Right lobe of liver (tissue), 6 donors: ENCODE results near the gene ATF4. TPM values are rescaled to one million over a fixed set of nuclear protein-coding genes. Genes with fewer than 3 reads are reported as not detected.

ENCODE experiments used
- ATAC-seq, 4 donors: fragments of 200-7000 bp; cut with Tn5 transposase; one replicate each; pipeline ENCODE4 v1.9.1; 2020; ENCODE audit warnings: mild to moderate bottlenecking in 4 of 4, moderate library complexity in 4 of 4
- DNase-seq, 3 donors: peaks; one replicate each; pipeline ENCODE4 v3.0.0-alpha.2; 2020
- H3K27ac ChIP-seq, 3 donors: fragments of 200-600 bp; one replicate each; pipeline ENCODE4 v1.8.0; 2022
- H3K27me3 ChIP-seq, 2 donors: fragments of 200-600 bp; one replicate each; pipeline ENCODE4 v1.8.0; 2022
- H3K36me3 ChIP-seq, 4 donors: fragments of 200-600 bp; sonication (generic) in 1 of 4; one replicate each; pipeline versions ENCODE4 v1.5.1 to v1.8.0; 2017 to 2022; ENCODE audit warnings: control low read depth in 1 of 4
- H3K4me1 ChIP-seq, 4 donors: fragments of 200-600 bp; sonication (generic) in 1 of 4; one replicate each; pipeline versions ENCODE4 v1.5.1 to v1.8.0; 2017 to 2022; ENCODE audit warnings: control low read depth in 1 of 4
- H3K4me3 ChIP-seq, 3 donors: fragments of 200-600 bp; one replicate each; pipeline ENCODE4 v1.8.0; 2022
- H3K9me3 ChIP-seq, 4 donors: fragments of 200-600 bp; sonication (generic) in 1 of 4; one replicate each; pipeline versions ENCODE4 v1.5.1 to v1.8.0; 2017 to 2022; ENCODE audit warnings: control low read depth in 1 of 4
- POLR2A ChIP-seq: fragments of 450-650 bp; IDR thresholded peaks from one replicate; pipeline ENCODE4 v1.6.1; 2017; ENCODE audit warnings: antibody characterized with exemption, mild to moderate bottlenecking
- whole genome bisulfite sequencing: methylation state at CpG from one replicate; pipeline ENCODE4 v1.1.6; 2018; ENCODE audit warnings: low coverage, low lambda C conversion rate; ENCODE audit not compliant: insufficient coverage; ENCODE audit errors: missing lambda C conversion rate; 5-methylcytosine and 5-hydroxymethylcytosine counted together
- intact Hi-C, 2 donors: fragments of 100-400 bp; cut with DNase I; formaldehyde crosslinking; loops; one replicate each; pipeline versions ENCODE4 v1.11.2 to v1.14.1; 2022
- total RNA-seq, 6 experiments: library from RNA; depleted of rRNA in 2 of 6; stranded (reverse); fragments of >200 nt in 2 of 6; fragmentation: NEBNext Ultra II Directional in 3 of 6; extraction: Animal tissue kit (Norgen Biotek cat#: 25700) in 3 of 6; gene quantifications; one replicate each; pipeline versions ENCODE4 v1.1.0 to v1.2.4, GENCODE V29; 2016 to 2023
- TF ChIP-seq, protein P1 (sequence below), 4 donors: fragments of 200-600 bp in 3 of 4; fragments of 450-650 bp in 1 of 4; IDR thresholded peaks; one replicate each; pipeline versions ENCODE4 v1.5.1 to v1.8.0; 2016 to 2022; ENCODE audit warnings: antibody characterized with exemption in 4 of 4, mild to moderate bottlenecking in 2 of 4
- donor health status: DM: no; HTN: yes; CAD: no.
- donor health status: DM: no; HTN: no; CAD: no.
- donor health status: DM: no; HTN: no; CAD: no.
- donor health status: DM: no; HTN: yes; CAD: no.
- donor health status: DM: no; HTN: yes; CAD: no.

ATF4 gene
- total RNA-seq, 6 experiments from 2014 or later: 114 to 187 (median 157) TPM

DNA sequence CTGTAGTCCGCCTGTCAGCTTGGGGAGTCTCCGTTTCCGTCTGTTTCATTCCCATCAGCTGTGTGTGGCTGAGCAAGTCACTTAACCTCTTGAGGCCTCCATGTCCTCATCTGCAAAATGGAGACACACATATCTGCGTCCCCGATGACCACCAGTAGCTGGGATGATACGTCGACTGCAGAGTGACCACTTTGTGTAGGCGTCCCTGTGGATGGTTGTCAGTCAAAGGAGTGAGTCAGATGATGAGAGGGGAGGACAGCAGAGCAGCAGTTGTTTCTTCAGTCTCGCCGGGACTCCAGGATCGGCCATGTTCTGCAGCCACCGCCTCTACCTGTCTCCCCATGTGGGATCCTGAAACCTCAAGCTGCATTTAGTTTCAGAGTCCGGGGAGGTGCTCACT lies 43.7 kb upstream of the ATF4 start:
- WGBS: 72% methylated on average over 5 of the region's 13 CpGs
- ATAC-seq: no peak
- TF ChIP-seq, protein P1, sequence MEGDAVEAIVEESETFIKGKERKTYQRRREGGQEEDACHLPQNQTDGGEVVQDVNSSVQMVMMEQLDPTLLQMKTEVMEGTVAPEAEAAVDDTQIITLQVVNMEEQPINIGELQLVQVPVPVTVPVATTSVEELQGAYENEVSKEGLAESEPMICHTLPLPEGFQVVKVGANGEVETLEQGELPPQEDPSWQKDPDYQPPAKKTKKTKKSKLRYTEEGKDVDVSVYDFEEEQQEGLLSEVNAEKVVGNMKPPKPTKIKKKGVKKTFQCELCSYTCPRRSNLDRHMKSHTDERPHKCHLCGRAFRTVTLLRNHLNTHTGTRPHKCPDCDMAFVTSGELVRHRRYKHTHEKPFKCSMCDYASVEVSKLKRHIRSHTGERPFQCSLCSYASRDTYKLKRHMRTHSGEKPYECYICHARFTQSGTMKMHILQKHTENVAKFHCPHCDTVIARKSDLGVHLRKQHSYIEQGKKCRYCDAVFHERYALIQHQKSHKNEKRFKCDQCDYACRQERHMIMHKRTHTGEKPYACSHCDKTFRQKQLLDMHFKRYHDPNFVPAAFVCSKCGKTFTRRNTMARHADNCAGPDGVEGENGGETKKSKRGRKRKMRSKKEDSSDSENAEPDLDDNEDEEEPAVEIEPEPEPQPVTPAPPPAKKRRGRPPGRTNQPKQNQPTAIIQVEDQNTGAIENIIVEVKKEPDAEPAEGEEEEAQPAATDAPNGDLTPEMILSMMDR (IDR thresholded peaks at IDR 0.05): no peak
- no peak for TF ChIP-seq POLR2A
- no peak overlapping the region for H3K4me3 ChIP-seq
- H3K27me3 ChIP-seq: no peaks in the 10 kb centered on the region
- no peak for DNase-seq
- no peaks in the 10 kb centered on the region for H3K9me3 ChIP-seq
- no peak overlapping the region for H3K27ac ChIP-seq
- intact Hi-C loops: no loop called here
- peaks cover 0 to 4% (median 0%) of the 10 kb centered on the region in 4 donors for H3K4me1 ChIP-seq
- no peaks in the 10 kb centered on the region for H3K36me3 ChIP-seq

DNA sequence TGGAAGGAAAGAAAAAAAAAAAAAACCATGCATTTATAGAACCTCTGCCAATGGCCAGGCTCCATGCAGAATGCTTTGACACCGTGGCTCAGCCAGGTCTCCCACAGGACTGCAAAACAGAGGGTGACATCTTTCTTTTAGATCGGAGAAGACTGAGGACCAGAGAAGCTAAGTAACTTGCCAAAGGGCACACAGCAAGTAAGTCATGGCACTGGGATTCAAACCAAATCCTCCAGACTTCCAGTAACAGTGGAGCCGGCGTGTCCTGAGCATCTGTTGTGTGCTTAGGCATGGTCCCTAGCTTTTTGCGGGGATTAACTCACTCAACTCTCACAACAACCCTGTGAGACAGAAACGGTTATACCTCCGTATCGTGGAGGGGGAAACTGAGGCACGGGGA lies 42.8 kb upstream of the ATF4 start:
- Histone ChIP-seq H3K9me3 (no peaks in the 10 kb centered on the region), H3K36me3 (no peaks in the 10 kb centered on the region), H3K27me3 (no peaks in the 10 kb centered on the region), H3K4me1 (no peaks in the 10 kb centered on the region), H3K4me3 (no peak overlapping the region), H3K27ac (no peak overlapping the region)
- 51% methylated on average over 4 of the region's 9 CpGs for WGBS
- intact Hi-C loops: no loop called here
- ATAC-seq (no peak), DNase-seq (no peak)
- TF ChIP-seq, protein P1 (IDR thresholded peaks at IDR 0.05): no peak
- TF ChIP-seq POLR2A: no peak

DNA sequence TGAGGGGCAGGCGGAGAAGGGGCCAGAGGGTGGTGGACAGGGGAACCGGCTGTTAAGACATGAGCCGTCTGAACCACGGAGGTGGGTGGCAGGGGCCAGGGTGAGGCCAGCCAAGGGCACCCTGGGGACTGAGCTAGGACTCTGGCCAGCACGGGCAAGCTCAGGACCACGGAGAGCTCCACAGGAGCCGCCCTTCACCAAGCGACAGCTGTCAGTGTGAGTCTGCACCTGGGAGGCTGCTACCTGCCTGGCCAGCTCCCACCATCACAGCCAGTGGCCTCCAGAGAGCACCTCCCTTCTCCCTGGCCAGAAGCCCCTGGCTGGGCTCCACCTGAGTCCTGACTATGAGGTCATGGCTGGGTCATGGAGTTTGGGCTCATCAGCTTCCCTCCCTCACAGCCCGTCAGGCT lies 41.9 kb upstream of the ATF4 start:
- no peaks in the 10 kb centered on the region for H3K4me1 ChIP-seq
- intact Hi-C loops: no loop called here
- no peaks in the 10 kb centered on the region for H3K36me3 ChIP-seq
- no peak overlapping the region for H3K27ac ChIP-seq
- DNase-seq (peak in 1 of 3 donors; percentile 57), ATAC-seq (peak; percentile 53 to 79 (median 58))
- no peaks in the 10 kb centered on the region for H3K9me3 ChIP-seq
- 27% methylated on average over 3 of the region's 9 CpGs for WGBS
- no peak overlapping the region for H3K4me3 ChIP-seq
- no peaks in the 10 kb centered on the region for H3K27me3 ChIP-seq
- no peak for TF ChIP-seq POLR2A
- TF ChIP-seq, protein P1 (IDR thresholded peaks at IDR 0.05): no peak

DNA sequence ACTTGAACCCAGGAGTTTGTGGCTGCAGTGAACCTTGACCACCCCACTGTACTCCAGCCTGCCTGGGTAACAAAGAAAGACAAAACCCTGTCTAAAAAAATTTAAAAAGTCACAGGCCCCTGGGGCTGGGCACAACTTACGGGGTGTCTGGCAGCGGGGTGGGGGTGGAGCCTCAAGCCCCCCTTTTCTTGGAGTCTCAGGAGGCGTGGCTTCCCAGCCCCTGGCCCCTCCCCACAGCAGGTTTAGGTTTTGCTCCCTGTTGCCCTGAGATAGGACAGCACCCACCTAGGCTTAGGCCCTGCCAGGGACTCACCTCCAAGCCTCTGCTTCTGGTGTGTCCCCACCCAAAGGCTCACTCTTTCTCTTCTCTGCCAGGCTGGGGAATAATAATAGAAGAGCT lies 41.1 kb upstream of the ATF4 start:
- no peaks in the 10 kb centered on the region for H3K27me3 ChIP-seq
- no peak overlapping the region for H3K4me3 ChIP-seq
- WGBS: 40% methylated on average over 1 of the region's 3 CpGs
- ATAC-seq (no peak), DNase-seq (no peak)
- intact Hi-C loops: no loop called here
- no peak for TF ChIP-seq POLR2A
- TF ChIP-seq, protein P1 (IDR thresholded peaks at IDR 0.05): no peak
- H3K9me3 ChIP-seq: no peaks in the 10 kb centered on the region
- no peak overlapping the region for H3K27ac ChIP-seq
- H3K4me1 ChIP-seq: no peaks in the 10 kb centered on the region
- H3K36me3 ChIP-seq: no peaks in the 10 kb centered on the region

DNA sequence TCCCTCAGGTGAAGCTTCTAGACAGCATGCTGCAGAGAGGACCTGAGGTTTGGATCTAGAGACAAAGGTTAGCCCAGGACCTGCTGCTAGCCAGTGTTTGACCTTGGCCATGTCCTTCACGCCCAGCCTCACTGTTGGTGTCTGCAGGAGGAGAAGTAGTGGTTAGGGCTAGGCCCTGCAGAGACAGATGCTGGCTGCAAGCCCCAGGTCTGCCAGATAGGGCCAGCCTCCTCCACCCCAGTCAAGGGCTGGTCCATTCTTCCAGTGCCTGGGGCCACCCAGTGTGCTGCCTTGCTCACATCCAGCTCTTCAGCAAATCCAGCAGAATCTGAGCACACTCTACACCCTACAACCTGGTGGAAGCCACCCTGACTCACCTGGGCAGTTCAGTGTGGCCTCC lies 39.8 kb upstream of the ATF4 start:
- Histone ChIP-seq H3K36me3 (no peaks in the 10 kb centered on the region), H3K4me3 (no peak overlapping the region), H3K9me3 (no peaks in the 10 kb centered on the region), H3K27me3 (no peaks in the 10 kb centered on the region), H3K27ac (no peak overlapping the region), H3K4me1 (no peaks in the 10 kb centered on the region)
- no peak for DNase-seq
- no CpG with 5 or more reads among the region's 1 CpG for WGBS
- ATAC-seq: no peak
- TF ChIP-seq POLR2A: no peak
- TF ChIP-seq, protein P1 (IDR thresholded peaks at IDR 0.05): no peak
- intact Hi-C loops: no loop called here
